Fibroblast of upper back skin (primary cell): ENCODE measurements around the gene NFU1.
"Not testable (repeated sequence)": the region's sequence is repeated elsewhere in the genome, so short reads cannot be mapped to it uniquely, and the experiment has no call there.

Experiments used
- DNase-seq: peaks from one replicate; pipeline ENCODE4 v3.0.0-alpha.2; 2013

The NFU1 gene

GRCh38 chr2:69449906-69450305 is 12.7 kb upstream of the NFU1 start:
- peak; percentile 31 for DNase-seq

GRCh38 chr2:69443673-69444072 is 6.4 kb upstream of the NFU1 start:
- DNase-seq, result not testable (repeated sequence)

- not testable (repeated sequence) for DNase-seq
Observed at GRCh38 chr2:69439499-69439898, 2.3 kb upstream of the NFU1 start.

GRCh38 chr2:69438580-69438979 is 1.3 kb upstream of the NFU1 start:
- no peak for DNase-seq

- no peak for DNase-seq
Observed at GRCh38 chr2:69437751-69438154, 518 bp upstream of the NFU1 start.

GRCh38 chr2:69436596-69436937 is 668 bp downstream of the NFU1 start:
- no peak for DNase-seq

- no peak for DNase-seq
Observed at GRCh38 chr2:69434753-69435152, 2.5 kb downstream of the NFU1 start.

GRCh38 chr2:69429491-69430183 is 7.6 kb downstream of the NFU1 start:
- no peak for DNase-seq

- no peak for DNase-seq
Observed at GRCh38 chr2:69428981-69429380, 8.3 kb downstream of the NFU1 start.

- DNase-seq, result no peak
Observed at GRCh38 chr2:69424419-69424818, 12.8 kb downstream of the NFU1 start.

GRCh38 chr2:69422198-69422597 is 15.0 kb downstream of the NFU1 start:
- DNase-seq, result no peak

- not testable (repeated sequence) for DNase-seq
Observed at GRCh38 chr2:69419111-69419510, 18.1 kb downstream of the NFU1 start.

- DNase-seq, result no peak
Observed at GRCh38 chr2:69416147-69416546, 21.1 kb downstream of the NFU1 start.

- DNase-seq, result no peak
Observed at GRCh38 chr2:69411120-69411519, 26.1 kb downstream of the NFU1 start.

GRCh38 chr2:69405306-69405705 is 31.9 kb downstream of the NFU1 start:
- DNase-seq, result no peak

- no peak for DNase-seq
Observed at GRCh38 chr2:69400121-69400520, 37.1 kb downstream of the NFU1 start.

GRCh38 chr2:69397234-69397633 is 40.0 kb downstream of the NFU1 start:
- no peak for DNase-seq

- DNase-seq, result no peak
Observed at GRCh38 chr2:69395866-69396265, 41.4 kb downstream of the NFU1 start.

GRCh38 chr2:69393963-69394362 is 43.3 kb downstream of the NFU1 start:
- DNase-seq, result no peak

GRCh38 chr2:69390471-69390870 is 46.8 kb downstream of the NFU1 start:
- no peak for DNase-seq

GRCh38 chr2:69390001-69390400 is 47.2 kb downstream of the NFU1 start:
- peak; percentile 6 for DNase-seq

GRCh38 chr2:69389271-69389670 is 48.0 kb downstream of the NFU1 start:
- no peak for DNase-seq

- no peak for DNase-seq
Observed at GRCh38 chr2:69387770-69388481, 49.3 kb downstream of the NFU1 start.

- peak; percentile 95 for DNase-seq
Observed at GRCh38 chr2:69386789-69387734, 50.2 kb downstream of the NFU1 start, which contains the start of gene GFPT1. Gene GFPT1 (minus strand): TSS chr2:69387227. CDS start chr2:69387071, 156 bp downstream.
